ENCODE data around the gene TANC2.

DNA sequence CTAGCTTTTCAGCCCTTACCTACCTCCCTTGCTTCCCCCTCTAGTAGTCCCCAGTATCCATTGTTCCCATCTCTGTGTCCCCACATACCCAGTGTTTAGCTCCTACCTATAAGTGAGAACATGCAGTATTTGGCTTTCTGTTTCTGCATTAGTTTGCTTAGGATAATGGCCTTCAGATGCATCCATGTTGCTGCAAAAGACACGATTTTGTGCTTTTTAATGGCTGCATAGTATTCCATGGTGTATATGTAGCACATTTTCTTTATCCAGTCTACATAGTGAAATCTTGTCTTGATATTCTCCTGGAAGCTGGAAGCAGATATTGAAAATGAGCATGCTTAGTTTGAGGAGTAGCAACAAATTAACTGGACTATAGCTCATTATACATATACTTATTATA is 45.7 kb upstream of the TANC2 start:
- TF ChIP-seq, protein P1, sequence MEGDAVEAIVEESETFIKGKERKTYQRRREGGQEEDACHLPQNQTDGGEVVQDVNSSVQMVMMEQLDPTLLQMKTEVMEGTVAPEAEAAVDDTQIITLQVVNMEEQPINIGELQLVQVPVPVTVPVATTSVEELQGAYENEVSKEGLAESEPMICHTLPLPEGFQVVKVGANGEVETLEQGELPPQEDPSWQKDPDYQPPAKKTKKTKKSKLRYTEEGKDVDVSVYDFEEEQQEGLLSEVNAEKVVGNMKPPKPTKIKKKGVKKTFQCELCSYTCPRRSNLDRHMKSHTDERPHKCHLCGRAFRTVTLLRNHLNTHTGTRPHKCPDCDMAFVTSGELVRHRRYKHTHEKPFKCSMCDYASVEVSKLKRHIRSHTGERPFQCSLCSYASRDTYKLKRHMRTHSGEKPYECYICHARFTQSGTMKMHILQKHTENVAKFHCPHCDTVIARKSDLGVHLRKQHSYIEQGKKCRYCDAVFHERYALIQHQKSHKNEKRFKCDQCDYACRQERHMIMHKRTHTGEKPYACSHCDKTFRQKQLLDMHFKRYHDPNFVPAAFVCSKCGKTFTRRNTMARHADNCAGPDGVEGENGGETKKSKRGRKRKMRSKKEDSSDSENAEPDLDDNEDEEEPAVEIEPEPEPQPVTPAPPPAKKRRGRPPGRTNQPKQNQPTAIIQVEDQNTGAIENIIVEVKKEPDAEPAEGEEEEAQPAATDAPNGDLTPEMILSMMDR (IDR thresholded peaks at IDR 0.05), result no peak
- no peak for TF ChIP-seq POLR2A (IDR thresholded peaks at IDR 0.05)
